HCT116 (cell line): ENCODE measurements around the gene PTPRR. TPM values are rescaled to one million over a fixed set of nuclear protein-coding genes. Genes with fewer than 3 reads are reported as not detected.

Experiments
- ATAC-seq: fragments of 200-7000 bp; cut with Tn5 transposase; 2 replicates; pipeline ENCODE4 v1.9.1; 2020; ENCODE audit warnings: mild to moderate bottlenecking, moderate library complexity
- BruUV-seq: library from RNA; stranded (reverse); fragments of 400-500 nt; replicated peaks from 2 replicates; lab custom pipeline; 2021; lab: Mats Ljungman, UMichigan
- CTCF ChIA-PET: fragments of 300-600 bp; sonication (Branson Sonifier 250); formaldehyde crosslinking; loops from one replicate; lab custom pipeline; 2021; ENCODE audit warnings: antibody characterized with exemption; lab: Charles Lee
- POLR2A ChIA-PET: fragments of 300-600, 350-600 bp; sonication (Branson Sonifier 250); formaldehyde crosslinking; loops from one replicate; lab custom pipeline; 2021; ENCODE audit warnings: antibody characterized with exemption; lab: Charles Lee
- RAD21 ChIA-PET, 2 experiments: fragments of 300-600 bp; sonication (Branson Sonifier 250); formaldehyde crosslinking; loops; one replicate each; lab custom pipeline; 2023; ENCODE audit warnings: low total read pairs in 2 of 2; ENCODE audit not compliant: uncharacterized antibody in 2 of 2, unreplicated experiment in 2 of 2, low non-redundant PET in 1 of 2; lab: Charles Lee
- DNase-seq: peaks from one replicate; pipeline ENCODE4 v3.0.0-alpha.2; 2010; ENCODE audit warnings: low read depth, low spot score
- H2AFZ ChIP-seq: fragments of 200-600 bp; shearing (Covaris generic), sonication (generic); 2 replicates; pipeline ENCODE4 v1.6.1; 2017; ENCODE audit warnings: low read depth, mixed run types, mixed read lengths, antibody characterized with exemption, low read length; ENCODE audit not compliant: poor library complexity, severe bottlenecking
- H3K27ac ChIP-seq: 2 replicates; pipeline ENCODE4 v1.5.1; 2012; ENCODE audit warnings: low read depth, low read length
- H3K27me3 ChIP-seq: fragments of 200-600 bp; sonication (generic); 2 replicates; pipeline ENCODE4 v1.6.1; 2016; ENCODE audit warnings: mixed run types, low read length, mixed read lengths; ENCODE audit not compliant: insufficient read depth
- H3K36me3 ChIP-seq, 2 experiments: fragments of 200-500 bp in 1 of 2; fragments of 200-600 bp in 1 of 2; sonication (Bioruptor generic) in 1 of 2; sonication (generic) in 1 of 2; 2 replicates each; pipeline versions ENCODE4 v1.5.1 to v1.6.1; 2014 to 2016; ENCODE audit warnings: low read length in 2 of 2, inconsistent platforms in 1 of 2, mixed read lengths in 1 of 2, mixed run types in 1 of 2; ENCODE audit not compliant: insufficient read depth in 2 of 2, control insufficient read depth in 1 of 2
- H3K4me1 ChIP-seq, 2 experiments: fragments of 200-600 bp in 1 of 2; sonication (generic) in 1 of 2; 2 replicates each; pipeline versions ENCODE4 v1.5.1 to v1.6.1; 2012 to 2017; ENCODE audit warnings: low read length in 2 of 2, inconsistent platforms in 1 of 2, mild to moderate bottlenecking in 1 of 2, mixed read lengths in 1 of 2, mixed run types in 1 of 2, moderate library complexity in 1 of 2; ENCODE audit not compliant: insufficient read depth in 2 of 2, control insufficient read depth in 1 of 2
- H3K4me2 ChIP-seq: fragments of 200-600 bp; sonication (generic); 2 replicates; pipeline ENCODE4 v1.6.1; 2017; ENCODE audit warnings: mixed run types, low read length, mixed read lengths
- H3K4me3 ChIP-seq, 2 experiments: fragments of 200-600 bp in 1 of 2; sonication (generic) in 1 of 2; replicated peaks in 1 of 2; 2 replicates each; pipeline ENCODE4 v1.5.1; 2011 to 2016; ENCODE audit warnings: low read length in 2 of 2, control low read depth in 1 of 2, low read depth in 1 of 2, mild to moderate bottlenecking in 1 of 2, mixed read lengths in 1 of 2, mixed run types in 1 of 2
- H3K79me2 ChIP-seq: fragments of 200-600 bp; sonication (generic); 2 replicates; pipeline ENCODE4 v1.6.1; 2017; ENCODE audit warnings: mild to moderate bottlenecking, mixed run types, low read length, moderate library complexity, mixed read lengths; ENCODE audit not compliant: insufficient read depth
- H3K9ac ChIP-seq: fragments of 200-600 bp; sonication (generic); 2 replicates; pipeline ENCODE4 v1.6.1; 2016; ENCODE audit warnings: low read length, mixed read lengths
- H3K9me2 ChIP-seq: fragments of 200-600 bp; sonication (generic), shearing (Covaris generic); 2 replicates; pipeline ENCODE4 v1.6.1; 2017; ENCODE audit warnings: mixed run types, mild to moderate bottlenecking, moderate library complexity; ENCODE audit not compliant: insufficient read depth
- H3K9me3 ChIP-seq, 2 experiments: fragments of 200-500 bp in 1 of 2; fragments of 200-600 bp in 1 of 2; sonication (Bioruptor generic) in 1 of 2; sonication (generic) in 1 of 2; 2 replicates each; pipeline ENCODE4 v1.6.1; 2014 to 2017; ENCODE audit warnings: low read length in 2 of 2, mixed read lengths in 2 of 2, inconsistent platforms in 1 of 2, low read depth in 1 of 2, mild to moderate bottlenecking in 1 of 2, mixed run types in 1 of 2, moderate library complexity in 1 of 2; ENCODE audit not compliant: control insufficient read depth in 1 of 2, insufficient read depth in 1 of 2
- H4K20me1 ChIP-seq: fragments of 200-600 bp; sonication (generic), shearing (Covaris generic); 2 replicates; pipeline ENCODE4 v1.6.1; 2017; ENCODE audit warnings: mixed run types, mild to moderate bottlenecking, moderate library complexity; ENCODE audit not compliant: insufficient read depth
- EZH2 ChIP-seq: fragments of 200-600 bp; sonication (generic); IDR thresholded peaks from 2 replicates; pipeline ENCODE4 v1.6.1; 2017; ENCODE audit warnings: antibody characterized with exemption, mixed run types
- FOSL1 ChIP-seq: IDR thresholded peaks from 2 replicates; pipeline ENCODE4 v1.6.1; 2012; ENCODE audit warnings: low read depth
- JUND ChIP-seq: IDR thresholded peaks from 2 replicates; pipeline ENCODE4 v1.6.1; 2012
- POLR2AphosphoS5 ChIP-seq: IDR thresholded peaks from 2 replicates; pipeline ENCODE4 v1.6.1; 2011; ENCODE audit warnings: mild to moderate bottlenecking, low read depth, low read length, moderate library complexity
- ZFX ChIP-seq: fragments of 450-650 bp; IDR thresholded peaks from 2 replicates; pipeline ENCODE4 v1.6.1; 2017
- ZNF274 ChIP-seq: fragments of 200-500 bp; sonication (Bioruptor generic); IDR thresholded peaks from 2 replicates; pipeline ENCODE4 v1.6.1; 2014; ENCODE audit warnings: mild to moderate bottlenecking, low read depth, low read length, inconsistent platforms
- intact Hi-C: fragments of 100-400 bp; cut with micrococcal nuclease; formaldehyde crosslinking; loops from 2 replicates; pipeline ENCODE4 v1.10.0; 2022
- total RNA-seq: library from RNA; stranded (reverse); gene quantifications from one replicate; pipeline ENCODE4 v1.2.1, GENCODE V29; 2021; ENCODE audit not compliant: unreplicated experiment
- TF ChIP-seq, protein P1 (sequence below): IDR thresholded peaks from 2 replicates; pipeline ENCODE4 v1.6.1; 2011; ENCODE audit warnings: mild to moderate bottlenecking, low read length, moderate library complexity; ENCODE audit not compliant: insufficient replicate concordance; ENCODE audit errors: extremely low read depth
- TF ChIP-seq, protein P2 (sequence below): IDR thresholded peaks from 2 replicates; pipeline ENCODE4 v1.6.1; 2012; ENCODE audit warnings: low read depth
- TF ChIP-seq, protein P3 (sequence below), 3 experiments: fragments of 200-600 bp in 1 of 3; sonication (generic) in 1 of 3; IDR thresholded peaks in 2 of 3; conservative IDR thresholded peaks in 1 of 3; 2 replicates each; pipeline ENCODE4 v1.5.1; 2012 to 2017; ENCODE audit warnings: low read depth in 2 of 3, low read length in 2 of 3, antibody characterized with exemption in 1 of 3, borderline replicate concordance in 1 of 3, control low read depth in 1 of 3, mild to moderate bottlenecking in 1 of 3, mixed read lengths in 1 of 3, mixed run types in 1 of 3, moderate library complexity in 1 of 3; ENCODE audit not compliant: insufficient read depth in 1 of 3

Gene PTPRR
- total RNA-seq, 1 experiment from 2014 or later = 0.27 TPM

DNA sequence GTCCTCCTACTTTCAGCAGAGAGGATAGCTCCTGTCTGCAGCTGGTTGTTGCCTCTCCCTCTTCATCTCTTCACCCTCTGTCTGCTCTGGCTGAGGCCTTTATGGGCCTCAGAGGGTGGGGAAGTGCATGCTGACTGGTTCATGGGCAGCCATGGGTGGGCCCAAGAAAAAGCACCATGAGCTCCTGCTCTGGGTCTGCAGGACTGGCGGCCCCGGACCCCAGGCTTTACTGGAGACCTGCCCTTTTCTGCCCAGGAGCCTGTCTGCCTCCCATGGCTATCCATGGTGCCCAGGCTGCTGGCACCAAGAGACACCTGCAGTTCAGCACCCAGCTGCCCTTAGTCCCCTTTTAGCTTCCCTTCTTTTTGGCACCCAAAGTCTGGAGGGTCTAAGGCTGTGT lies 137.1 kb downstream of the PTPRR start:
- Histone ChIP-seq H3K4me3 (no peak overlapping the region), H3K4me1 (no peaks in the 10 kb centered on the region), H3K9me3 (no peaks in the 10 kb centered on the region), H4K20me1 (no peaks in the 10 kb centered on the region), H2AFZ (no peak overlapping the region), H3K79me2 (no peaks in the 10 kb centered on the region), H3K36me3 (no peaks in the 10 kb centered on the region), H3K27ac (no peak overlapping the region), H3K9me2 (no peaks in the 10 kb centered on the region), H3K27me3 (no peaks in the 10 kb centered on the region), H3K4me2 (no peak overlapping the region), H3K9ac (no peak overlapping the region)
- ATAC-seq (no peak), DNase-seq (no peak)
- ChIA-PET POLR2A (no interaction called here), CTCF (no interaction called here), RAD21 (no interaction called here)
- intact Hi-C loops = no loop called here
- no TSS peak for BruUV-seq
- TF ChIP-seq, protein P1, sequence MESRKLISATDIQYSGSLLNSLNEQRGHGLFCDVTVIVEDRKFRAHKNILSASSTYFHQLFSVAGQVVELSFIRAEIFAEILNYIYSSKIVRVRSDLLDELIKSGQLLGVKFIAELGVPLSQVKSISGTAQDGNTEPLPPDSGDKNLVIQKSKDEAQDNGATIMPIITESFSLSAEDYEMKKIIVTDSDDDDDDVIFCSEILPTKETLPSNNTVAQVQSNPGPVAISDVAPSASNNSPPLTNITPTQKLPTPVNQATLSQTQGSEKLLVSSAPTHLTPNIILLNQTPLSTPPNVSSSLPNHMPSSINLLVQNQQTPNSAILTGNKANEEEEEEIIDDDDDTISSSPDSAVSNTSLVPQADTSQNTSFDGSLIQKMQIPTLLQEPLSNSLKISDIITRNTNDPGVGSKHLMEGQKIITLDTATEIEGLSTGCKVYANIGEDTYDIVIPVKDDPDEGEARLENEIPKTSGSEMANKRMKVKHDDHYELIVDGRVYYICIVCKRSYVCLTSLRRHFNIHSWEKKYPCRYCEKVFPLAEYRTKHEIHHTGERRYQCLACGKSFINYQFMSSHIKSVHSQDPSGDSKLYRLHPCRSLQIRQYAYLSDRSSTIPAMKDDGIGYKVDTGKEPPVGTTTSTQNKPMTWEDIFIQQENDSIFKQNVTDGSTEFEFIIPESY = no peak

DNA sequence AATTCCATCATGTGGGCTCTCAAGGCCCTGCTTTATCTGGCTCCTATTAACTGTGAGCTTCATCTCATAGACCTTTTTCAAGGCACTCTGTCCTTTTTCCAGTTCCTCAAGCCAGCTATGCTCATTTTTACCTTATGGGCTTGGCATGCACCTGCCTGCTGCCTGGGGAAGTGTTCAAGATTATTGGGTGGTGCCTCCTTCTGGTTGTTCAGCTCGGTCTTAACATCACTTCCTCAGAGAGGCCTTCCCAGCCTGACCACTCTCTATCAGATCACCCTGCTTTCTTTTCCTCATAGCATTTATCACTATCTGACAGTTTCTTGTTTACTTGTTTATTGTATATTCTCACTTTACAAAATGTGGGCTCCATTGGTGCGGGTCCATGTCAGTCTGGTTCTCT lies 141.3 kb downstream of the PTPRR start:
- no peaks in the 10 kb centered on the region for H3K79me2 ChIP-seq
- POLR2A ChIA-PET = no interaction called here
- no peaks in the 10 kb centered on the region for H4K20me1 ChIP-seq
- no peak overlapping the region for H3K4me2 ChIP-seq
- CTCF ChIA-PET = no interaction called here
- no peaks in the 10 kb centered on the region for H3K9me3 ChIP-seq
- H3K27ac ChIP-seq = no peak overlapping the region
- no peak for ATAC-seq
- intact Hi-C loops = no loop called here
- H3K9ac ChIP-seq = no peak overlapping the region
- H2AFZ ChIP-seq = no peak overlapping the region
- no peaks in the 10 kb centered on the region for H3K4me1 ChIP-seq
- H3K9me2 ChIP-seq = no peaks in the 10 kb centered on the region
- BruUV-seq = no TSS peak
- DNase-seq = no peak
- H3K36me3 ChIP-seq = no peaks in the 10 kb centered on the region
- H3K4me3 ChIP-seq = no peak overlapping the region
- RAD21 ChIA-PET = no interaction called here
- H3K27me3 ChIP-seq = no peaks in the 10 kb centered on the region
- TF ChIP-seq JUND (no peak), FOSL1 (no peak), ZNF274 (no peak), EZH2 (no peak), POLR2AphosphoS5 (no peak), ZFX (no peak)
- TF ChIP-seq, protein P2, sequence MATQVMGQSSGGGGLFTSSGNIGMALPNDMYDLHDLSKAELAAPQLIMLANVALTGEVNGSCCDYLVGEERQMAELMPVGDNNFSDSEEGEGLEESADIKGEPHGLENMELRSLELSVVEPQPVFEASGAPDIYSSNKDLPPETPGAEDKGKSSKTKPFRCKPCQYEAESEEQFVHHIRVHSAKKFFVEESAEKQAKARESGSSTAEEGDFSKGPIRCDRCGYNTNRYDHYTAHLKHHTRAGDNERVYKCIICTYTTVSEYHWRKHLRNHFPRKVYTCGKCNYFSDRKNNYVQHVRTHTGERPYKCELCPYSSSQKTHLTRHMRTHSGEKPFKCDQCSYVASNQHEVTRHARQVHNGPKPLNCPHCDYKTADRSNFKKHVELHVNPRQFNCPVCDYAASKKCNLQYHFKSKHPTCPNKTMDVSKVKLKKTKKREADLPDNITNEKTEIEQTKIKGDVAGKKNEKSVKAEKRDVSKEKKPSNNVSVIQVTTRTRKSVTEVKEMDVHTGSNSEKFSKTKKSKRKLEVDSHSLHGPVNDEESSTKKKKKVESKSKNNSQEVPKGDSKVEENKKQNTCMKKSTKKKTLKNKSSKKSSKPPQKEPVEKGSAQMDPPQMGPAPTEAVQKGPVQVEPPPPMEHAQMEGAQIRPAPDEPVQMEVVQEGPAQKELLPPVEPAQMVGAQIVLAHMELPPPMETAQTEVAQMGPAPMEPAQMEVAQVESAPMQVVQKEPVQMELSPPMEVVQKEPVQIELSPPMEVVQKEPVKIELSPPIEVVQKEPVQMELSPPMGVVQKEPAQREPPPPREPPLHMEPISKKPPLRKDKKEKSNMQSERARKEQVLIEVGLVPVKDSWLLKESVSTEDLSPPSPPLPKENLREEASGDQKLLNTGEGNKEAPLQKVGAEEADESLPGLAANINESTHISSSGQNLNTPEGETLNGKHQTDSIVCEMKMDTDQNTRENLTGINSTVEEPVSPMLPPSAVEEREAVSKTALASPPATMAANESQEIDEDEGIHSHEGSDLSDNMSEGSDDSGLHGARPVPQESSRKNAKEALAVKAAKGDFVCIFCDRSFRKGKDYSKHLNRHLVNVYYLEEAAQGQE = no peak
- TF ChIP-seq, protein P3, sequence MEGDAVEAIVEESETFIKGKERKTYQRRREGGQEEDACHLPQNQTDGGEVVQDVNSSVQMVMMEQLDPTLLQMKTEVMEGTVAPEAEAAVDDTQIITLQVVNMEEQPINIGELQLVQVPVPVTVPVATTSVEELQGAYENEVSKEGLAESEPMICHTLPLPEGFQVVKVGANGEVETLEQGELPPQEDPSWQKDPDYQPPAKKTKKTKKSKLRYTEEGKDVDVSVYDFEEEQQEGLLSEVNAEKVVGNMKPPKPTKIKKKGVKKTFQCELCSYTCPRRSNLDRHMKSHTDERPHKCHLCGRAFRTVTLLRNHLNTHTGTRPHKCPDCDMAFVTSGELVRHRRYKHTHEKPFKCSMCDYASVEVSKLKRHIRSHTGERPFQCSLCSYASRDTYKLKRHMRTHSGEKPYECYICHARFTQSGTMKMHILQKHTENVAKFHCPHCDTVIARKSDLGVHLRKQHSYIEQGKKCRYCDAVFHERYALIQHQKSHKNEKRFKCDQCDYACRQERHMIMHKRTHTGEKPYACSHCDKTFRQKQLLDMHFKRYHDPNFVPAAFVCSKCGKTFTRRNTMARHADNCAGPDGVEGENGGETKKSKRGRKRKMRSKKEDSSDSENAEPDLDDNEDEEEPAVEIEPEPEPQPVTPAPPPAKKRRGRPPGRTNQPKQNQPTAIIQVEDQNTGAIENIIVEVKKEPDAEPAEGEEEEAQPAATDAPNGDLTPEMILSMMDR (IDR thresholded peaks at IDR 0.05 in 2 of 3, conservative IDR thresholded peaks at IDR 0.05 in 1 of 3; ENCODE audit: borderline replicate concordance in 1 of 3, insufficient read depth in 1 of 3, low read depth in 2 of 3, low read length in 2 of 3) = no peak
- TF ChIP-seq, protein P1 = no peak
